Measurements from ENCODE around the gene VWC2L.

GRCh38 chr2:214577769-214578168 is 166.9 kb downstream of the VWC2L start:
- no peak for TF ChIP-seq RAD21 (IDR thresholded peaks at IDR 0.05; ENCODE audit: low read length)
- no peak for TF ChIP-seq SMC3 (IDR thresholded peaks at IDR 0.05; ENCODE audit: low read depth, low read length)

All from IMR-90 (cell line).